ENCODE data around the gene ARL4C.

ARL4C gene

GRCh38 chr2:234497594-234498235, 834 bp upstream of the ARL4C start:
- no peak for DNase-seq

- no peak for DNase-seq
Observed at GRCh38 chr2:234496055-234496834, 636 bp downstream of the ARL4C start.

GRCh38 chr2:234495251-234496054, 1.4 kb downstream of the ARL4C start:
- DNase-seq: no peak

GRCh38 chr2:234494361-234495250, 2.3 kb downstream of the ARL4C start:
- no peak for DNase-seq

- no peak for DNase-seq
Observed at GRCh38 chr2:234493796-234494195, 3.1 kb downstream of the ARL4C start.

- DNase-seq: no peak
Observed at GRCh38 chr2:234492717-234493485, 4.0 kb downstream of the ARL4C start.

- no peak for DNase-seq
Observed at GRCh38 chr2:234491897-234492296, 5.0 kb downstream of the ARL4C start.

- DNase-seq: no peak
Observed at GRCh38 chr2:234491281-234491680, 5.6 kb downstream of the ARL4C start.

GRCh38 chr2:234490271-234491091, 6.4 kb downstream of the ARL4C start:
- no peak for DNase-seq

GRCh38 chr2:234488913-234489451, 7.9 kb downstream of the ARL4C start:
- no peak for DNase-seq

- DNase-seq: no peak
Observed at GRCh38 chr2:234488486-234488885, 8.4 kb downstream of the ARL4C start.

GRCh38 chr2:234487356-234487755, 9.5 kb downstream of the ARL4C start:
- no peak for DNase-seq

GRCh38 chr2:234483568-234484251, 13.2 kb downstream of the ARL4C start:
- DNase-seq: peak; percentile 26

- DNase-seq: no peak
Observed at GRCh38 chr2:234481301-234481700, 15.6 kb downstream of the ARL4C start.

- DNase-seq: no peak
Observed at GRCh38 chr2:234480337-234480736, 16.5 kb downstream of the ARL4C start.

GRCh38 chr2:234479465-234479864, 17.4 kb downstream of the ARL4C start:
- no peak for DNase-seq

GRCh38 chr2:234478121-234478858, 18.6 kb downstream of the ARL4C start:
- no peak for DNase-seq

GRCh38 chr2:234476766-234477165, 20.1 kb downstream of the ARL4C start:
- DNase-seq: no peak

GRCh38 chr2:234474654-234475053, 22.2 kb downstream of the ARL4C start:
- DNase-seq: no peak

Measured in hematopoietic multipotent progenitor cell treated with erythropoietin and hydrocortisone succinate and interleukin-3 and kit ligand, for 8 days (in vitro differentiated cells).